LNCaP clone FGC (cell line): ENCODE results near the gene NUDT16L1.
A peak's percentile ranks its signal among the peaks of the same experiment; 100 is the strongest.

Source experiments
- DNase-seq: peaks from one replicate; pipeline ENCODE4 v3.0.0-alpha.2; 2011; ENCODE audit warnings: low read depth
- H3K4me3 ChIP-seq: 2 replicates; pipeline ENCODE4 v1.5.1; 2011; ENCODE audit warnings: mild to moderate bottlenecking, low read depth, low read length, control low read depth
- CTCF ChIP-seq: IDR thresholded peaks from 2 replicates; pipeline ENCODE4 v1.5.1; 2012; ENCODE audit warnings: mild to moderate bottlenecking; ENCODE audit not compliant: control insufficient read depth, insufficient read depth; ENCODE audit errors: extremely low read depth

The NUDT16L1 gene

GRCh38 chr16:4679850-4680636 is 13.3 kb upstream of the NUDT16L1 start:
- DNase-seq: peak; percentile 77

GRCh38 chr16:4680673-4681470 is 12.5 kb upstream of the NUDT16L1 start:
- H3K4me3 ChIP-seq: peak overlapping the region; percentile 75
- no peak for DNase-seq
- TF ChIP-seq CTCF: no peak

More at GRCh38 chr16:4679850-4680636, 13.3 kb upstream of the NUDT16L1 start:
- peak overlapping the region; percentile 75 for H3K4me3 ChIP-seq
- peak; percentile 26 for TF ChIP-seq CTCF

GRCh38 chr16:4681471-4682083 is 11.8 kb upstream of the NUDT16L1 start:
- TF ChIP-seq CTCF: no peak
- peak overlapping the region; percentile 75 for H3K4me3 ChIP-seq
- DNase-seq: no peak

- no peak for DNase-seq
- no peak overlapping the region for H3K4me3 ChIP-seq
These were observed 11.2 kb upstream of the NUDT16L1 start for GRCh38 chr16:4682084-4682591.

GRCh38 chr16:4682616-4683254 is 10.6 kb upstream of the NUDT16L1 start:
- H3K4me3 ChIP-seq: no peak overlapping the region
- no peak for DNase-seq
- peak; percentile 12; the same call in 1 of the 2 replicates for TF ChIP-seq CTCF

More at GRCh38 chr16:4682084-4682591, 11.2 kb upstream of the NUDT16L1 start:
- no peak for TF ChIP-seq CTCF

GRCh38 chr16:4683255-4684057 is 9.9 kb upstream of the NUDT16L1 start:
- no peak for DNase-seq
- no peak for TF ChIP-seq CTCF
- H3K4me3 ChIP-seq: no peak overlapping the region
